Glomerular visceral epithelial cell (primary cell): ENCODE data around the gene PNPLA3.

ENCODE experiments used
- DNase-seq: peaks from one replicate; pipeline ENCODE4 v3.0.0-alpha.2; 2016; ENCODE audit errors: extremely low spot score

The PNPLA3 gene

DNA sequence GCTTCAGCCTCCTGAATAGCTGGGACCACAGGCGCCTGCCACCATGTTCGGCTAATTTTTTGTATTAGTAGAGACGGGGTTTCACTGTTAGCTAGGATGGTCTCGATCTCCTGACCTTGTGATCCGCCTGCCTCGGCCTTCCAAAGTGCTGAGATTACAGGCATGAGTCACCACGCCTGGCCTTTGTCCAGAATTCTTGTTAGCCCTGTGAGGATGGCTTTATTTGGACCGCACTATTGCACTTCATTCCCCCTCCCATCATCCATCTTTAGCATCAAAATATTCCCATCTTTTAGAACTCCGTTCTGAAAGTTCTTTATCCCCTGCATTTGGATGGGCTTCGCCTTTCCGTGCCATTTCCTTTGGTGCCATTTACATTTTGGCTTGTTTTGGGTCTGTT is 34.3 kb downstream of the PNPLA3 start:
- no peak for DNase-seq

DNA sequence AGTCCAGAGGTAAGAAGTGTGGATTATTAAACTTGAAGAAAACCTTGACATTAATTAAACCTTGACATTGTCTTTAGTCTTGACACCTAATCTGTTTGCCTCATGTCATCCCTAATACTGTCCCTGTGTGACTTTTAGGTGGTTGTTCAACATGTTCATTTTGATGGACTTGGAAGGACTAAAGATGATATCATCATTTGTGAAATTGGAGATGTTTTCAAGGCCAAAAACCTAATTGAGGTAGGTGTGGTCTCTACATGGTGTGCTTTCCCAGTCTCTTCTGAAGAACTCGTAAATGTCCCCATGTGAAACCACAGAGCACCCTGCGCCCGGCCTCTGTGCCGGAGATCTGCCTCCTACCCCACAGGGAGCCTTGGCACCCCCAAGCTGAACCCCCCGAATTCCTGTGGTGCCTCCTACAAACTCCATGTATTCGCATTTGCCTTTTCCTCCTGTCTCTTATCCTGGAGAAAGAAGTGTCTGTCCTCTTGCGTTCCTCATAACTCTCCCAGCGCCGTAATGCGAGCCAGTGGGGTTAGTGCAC is 40.8 kb downstream of the PNPLA3 start:
- DNase-seq: no peak

- no peak for DNase-seq
Measured at GRCh38 chr22:43967069-43967468, 43.5 kb downstream of the PNPLA3 start.

GRCh38 chr22:43968614-43969013 is 45.0 kb downstream of the PNPLA3 start:
- DNase-seq: no peak

DNA sequence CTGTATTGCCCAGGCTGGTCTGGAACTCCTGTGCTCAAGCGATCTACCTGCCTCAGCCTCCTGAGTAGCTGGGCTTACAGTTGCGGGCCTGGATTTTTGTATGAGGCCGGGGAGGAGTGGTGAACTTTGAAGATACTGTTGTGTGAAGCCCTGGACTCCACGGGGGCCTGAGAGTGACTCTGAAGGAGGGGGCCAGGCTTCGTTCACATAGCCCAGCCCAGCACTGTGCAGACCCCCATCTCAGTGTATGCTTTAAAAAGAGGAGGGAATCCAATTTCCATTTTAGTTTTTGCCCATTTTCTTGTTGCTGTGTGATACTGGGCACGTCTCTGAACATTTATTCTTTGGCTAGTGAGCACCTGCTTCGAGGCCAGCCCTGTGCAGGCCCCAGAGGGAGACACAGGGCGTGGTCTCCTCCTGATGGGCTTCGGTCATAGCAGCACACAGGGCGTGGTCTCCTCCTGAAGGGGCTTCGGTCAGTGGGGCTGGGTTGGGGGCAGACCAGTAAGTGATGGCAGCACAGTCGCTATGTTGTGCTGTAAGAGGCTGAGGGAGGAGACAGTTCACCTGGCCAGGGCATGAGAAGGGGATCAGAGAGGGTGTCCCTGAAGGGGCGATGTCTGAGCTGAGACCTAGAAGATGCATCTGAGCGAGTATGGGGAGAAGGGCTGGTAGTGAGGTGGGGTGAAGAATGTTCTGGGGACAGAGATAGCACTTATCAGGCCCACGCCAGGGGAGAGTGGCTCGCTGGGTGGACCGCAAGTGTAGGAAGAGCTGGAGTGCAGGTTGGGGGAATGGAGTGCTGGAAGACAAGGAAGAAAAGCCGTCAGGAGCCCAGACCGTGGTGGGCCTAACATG is 45.6 kb downstream of the PNPLA3 start:
- DNase-seq: no peak

GRCh38 chr22:43969989-43970755 is 46.6 kb downstream of the PNPLA3 start:
- no peak for DNase-seq

- DNase-seq: no peak
Measured at GRCh38 chr22:43971112-43971511, 47.5 kb downstream of the PNPLA3 start.

DNA sequence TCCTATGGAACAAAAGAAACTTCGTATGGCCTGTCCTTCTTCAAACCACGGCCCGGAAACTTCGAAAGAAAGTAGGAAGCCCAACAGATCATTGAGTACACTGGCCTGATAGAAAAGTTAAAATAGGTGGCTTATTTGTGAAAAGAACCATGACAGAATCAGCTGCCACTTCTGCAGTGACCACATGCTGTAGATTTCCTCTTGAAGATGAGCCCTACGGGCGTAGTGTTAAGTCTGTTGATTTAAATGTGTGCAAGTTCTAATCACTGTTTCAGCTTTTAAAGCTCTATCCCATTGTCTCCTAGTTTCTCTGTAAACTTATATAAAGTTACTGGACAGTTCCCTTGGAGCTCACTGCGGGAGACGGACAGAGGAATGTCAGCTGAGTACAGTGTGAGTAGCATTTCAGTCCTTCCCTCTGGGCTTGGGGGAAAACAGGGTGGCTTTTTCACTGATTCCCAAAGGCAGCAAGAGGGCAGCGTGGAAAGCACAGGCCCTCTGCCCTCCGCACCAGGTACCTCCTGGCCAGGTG is 49.4 kb downstream of the PNPLA3 start:
- DNase-seq: no peak

GRCh38 chr22:43974028-43974545 is 50.5 kb downstream of the PNPLA3 start:
- DNase-seq: no peak

DNA sequence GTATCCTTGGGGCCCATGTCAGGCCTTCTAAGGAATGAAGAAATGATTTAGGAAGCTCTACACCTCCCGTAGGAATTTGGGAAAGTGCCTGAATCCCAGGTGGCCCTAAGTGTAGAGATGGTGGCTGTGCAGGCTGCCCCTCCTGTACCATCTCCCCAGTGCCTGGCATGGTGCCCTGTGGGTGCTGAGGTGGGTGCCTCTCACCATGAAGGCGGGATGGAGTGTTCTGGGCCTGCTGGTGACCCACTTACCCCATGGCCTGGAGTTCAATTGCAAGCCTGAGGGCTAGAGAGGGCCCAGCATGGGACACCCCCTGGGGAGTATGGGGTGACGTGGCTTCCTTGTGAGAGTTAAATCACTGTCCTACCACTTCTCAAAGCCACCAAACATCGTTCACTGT is 51.4 kb downstream of the PNPLA3 start:
- DNase-seq: no peak

DNA sequence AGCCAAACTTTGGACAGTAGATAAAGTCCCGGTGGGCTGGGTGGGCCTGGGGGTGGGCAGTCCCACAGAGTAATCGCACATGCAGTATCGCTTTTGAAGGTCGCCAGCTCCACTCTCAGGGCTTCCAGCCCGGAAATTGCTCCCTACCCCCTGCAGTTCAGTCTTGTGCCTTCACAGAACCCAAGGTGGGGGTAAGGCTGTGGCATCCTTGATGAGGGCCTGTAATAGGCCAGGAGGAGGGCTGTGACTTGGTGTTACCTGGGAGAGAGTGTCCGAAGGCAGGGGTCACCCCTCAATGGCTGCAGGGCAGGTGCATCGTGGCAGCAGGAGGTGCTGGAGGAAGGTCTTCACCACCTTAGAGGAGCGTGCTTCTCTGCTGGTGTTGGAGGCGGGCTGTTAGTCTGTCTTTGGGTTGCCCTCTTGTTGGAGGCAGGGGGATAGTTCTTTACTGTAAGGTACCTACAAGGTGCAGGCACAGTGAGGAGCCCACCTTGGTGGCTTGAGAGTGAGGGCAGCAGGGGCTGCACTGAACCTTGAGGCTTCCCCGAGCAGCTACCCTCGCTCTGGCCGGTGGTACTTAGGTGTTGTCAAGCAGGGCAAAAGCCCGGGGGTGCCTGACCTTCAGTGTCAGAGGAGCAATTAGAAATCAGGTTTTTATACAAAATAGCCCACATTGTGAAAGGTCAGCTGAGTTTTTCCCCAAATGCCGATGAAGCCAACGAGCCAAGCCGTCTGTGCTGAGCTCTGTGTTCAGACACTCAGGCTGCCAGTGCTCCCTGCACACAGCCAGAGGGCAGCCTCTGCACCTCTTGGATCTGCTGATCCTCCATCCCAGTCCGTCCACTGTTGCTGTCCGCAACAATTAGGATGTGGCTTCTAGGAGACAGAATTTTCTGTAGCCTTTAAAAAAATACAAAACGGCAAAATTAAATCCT is 53.5 kb downstream of the PNPLA3 start:
- no peak for DNase-seq

- no peak for DNase-seq
Measured at GRCh38 chr22:43978558-43978957, 55.0 kb downstream of the PNPLA3 start.

DNA sequence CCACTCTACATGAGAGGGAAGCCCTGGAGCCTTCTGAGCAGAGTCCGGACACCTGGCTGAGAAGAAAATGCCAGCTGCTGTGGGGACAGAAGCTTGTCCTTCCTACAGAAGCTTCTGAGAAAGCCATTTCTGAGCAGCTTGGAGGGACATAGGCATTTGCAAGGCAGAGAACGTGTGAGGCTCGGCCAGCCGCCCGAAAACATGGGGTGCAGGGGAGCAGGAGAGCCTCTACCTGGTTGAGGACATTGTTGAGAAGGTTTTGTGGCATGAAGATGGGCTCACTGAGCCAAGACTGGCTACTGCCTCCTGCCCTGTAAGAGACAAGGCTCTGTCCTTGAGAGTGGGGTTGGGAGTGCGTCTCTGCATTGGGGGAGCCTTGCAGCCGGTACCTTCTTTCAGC is 57.0 kb downstream of the PNPLA3 start:
- DNase-seq: no peak

DNA sequence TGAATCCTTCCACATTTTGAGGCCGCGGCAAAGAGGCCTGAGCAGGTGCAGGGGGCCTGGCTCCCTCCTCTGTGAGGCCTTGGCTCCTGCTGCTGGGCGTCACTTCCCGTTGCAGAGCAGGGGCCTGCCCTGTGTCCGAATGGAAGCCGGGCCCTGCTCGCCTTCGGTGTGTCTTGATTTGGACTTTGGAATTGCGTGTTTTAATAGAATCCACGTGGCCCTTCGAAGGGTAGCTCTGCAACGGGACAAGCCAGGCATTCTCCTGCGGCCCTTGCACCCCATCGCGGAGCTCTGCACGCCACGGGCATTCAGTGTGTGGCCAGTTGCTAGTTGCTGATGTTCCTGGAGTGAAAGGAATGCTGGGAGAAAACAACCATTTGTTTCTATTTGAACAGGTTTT is 57.4 kb downstream of the PNPLA3 start:
- no peak for DNase-seq

DNA sequence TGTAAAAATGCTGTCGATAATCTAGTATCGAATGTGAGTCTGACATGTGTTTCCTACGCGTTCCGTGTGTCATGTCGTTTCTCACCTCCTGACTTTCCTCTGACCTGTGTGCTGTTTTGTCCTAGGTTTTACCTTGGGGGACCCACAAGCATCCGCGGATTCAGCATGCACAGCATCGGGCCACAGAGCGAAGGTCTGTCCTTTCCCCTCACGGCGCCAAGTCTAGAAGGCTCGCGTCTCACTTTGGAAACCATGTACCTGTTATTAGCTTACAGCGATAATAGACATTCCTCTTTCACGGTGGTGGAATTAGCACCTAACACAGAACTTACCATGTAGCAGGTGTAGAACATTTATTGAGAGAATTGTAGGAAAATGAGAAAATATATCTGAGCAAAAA is 60.2 kb downstream of the PNPLA3 start:
- DNase-seq: no peak

DNA sequence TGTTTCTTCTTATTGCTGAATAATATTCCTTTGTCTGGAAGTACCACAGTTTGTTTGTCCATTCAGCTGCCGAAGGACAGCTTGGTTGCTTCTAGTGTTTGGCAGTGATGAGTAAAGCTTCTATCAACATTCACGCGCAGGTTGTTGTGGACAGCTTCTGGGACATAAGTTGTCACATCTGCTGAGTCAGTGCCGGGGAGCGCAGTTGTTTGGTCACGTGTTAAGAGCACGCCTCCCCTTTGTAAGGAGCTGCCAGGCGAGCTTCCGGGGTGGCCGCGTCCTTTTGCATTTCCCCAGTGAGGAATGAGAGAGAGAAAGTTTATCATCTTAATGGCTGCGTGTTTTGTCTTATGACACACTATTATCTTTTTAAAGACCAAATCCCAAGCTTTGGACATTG is 61.9 kb downstream of the PNPLA3 start:
- DNase-seq: no peak

DNA sequence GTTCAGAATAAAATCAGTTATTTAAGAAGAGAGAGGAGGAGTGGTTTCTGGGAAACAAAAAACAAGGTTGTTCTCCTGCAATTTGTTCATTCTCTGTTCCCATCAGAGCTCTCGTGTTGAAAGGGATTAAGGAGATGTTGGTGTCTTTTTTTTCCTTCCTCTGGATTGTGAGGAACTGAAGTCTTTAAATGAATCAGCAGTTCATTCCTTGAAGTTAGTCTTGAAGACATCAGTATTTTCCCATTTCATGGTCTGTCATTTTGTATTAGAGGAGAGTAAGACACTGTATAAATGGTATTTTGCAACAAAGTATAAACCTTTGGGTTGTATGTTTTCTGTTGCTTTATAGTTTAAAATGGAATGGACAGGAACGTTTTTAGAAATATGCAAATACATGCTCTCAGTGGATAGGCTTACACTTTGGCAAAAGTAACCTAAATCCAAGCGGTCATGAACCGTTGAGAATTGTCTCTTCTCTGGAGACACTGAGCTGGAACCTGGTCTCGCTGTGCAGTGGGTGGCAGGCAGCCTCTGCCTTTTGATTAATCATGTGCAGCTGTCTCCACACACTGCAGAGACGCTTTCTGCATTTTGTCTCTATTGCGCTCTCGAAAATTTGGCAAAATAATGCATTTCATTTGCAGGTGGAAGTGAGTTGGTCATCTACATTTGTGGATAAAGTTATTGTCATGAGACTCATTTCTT is 64.7 kb downstream of the PNPLA3 start:
- no peak for DNase-seq

GRCh38 chr22:43988960-43989359 is 65.4 kb downstream of the PNPLA3 start:
- DNase-seq: no peak

GRCh38 chr22:43990044-43990443 is 66.4 kb downstream of the PNPLA3 start:
- no peak for DNase-seq

DNA sequence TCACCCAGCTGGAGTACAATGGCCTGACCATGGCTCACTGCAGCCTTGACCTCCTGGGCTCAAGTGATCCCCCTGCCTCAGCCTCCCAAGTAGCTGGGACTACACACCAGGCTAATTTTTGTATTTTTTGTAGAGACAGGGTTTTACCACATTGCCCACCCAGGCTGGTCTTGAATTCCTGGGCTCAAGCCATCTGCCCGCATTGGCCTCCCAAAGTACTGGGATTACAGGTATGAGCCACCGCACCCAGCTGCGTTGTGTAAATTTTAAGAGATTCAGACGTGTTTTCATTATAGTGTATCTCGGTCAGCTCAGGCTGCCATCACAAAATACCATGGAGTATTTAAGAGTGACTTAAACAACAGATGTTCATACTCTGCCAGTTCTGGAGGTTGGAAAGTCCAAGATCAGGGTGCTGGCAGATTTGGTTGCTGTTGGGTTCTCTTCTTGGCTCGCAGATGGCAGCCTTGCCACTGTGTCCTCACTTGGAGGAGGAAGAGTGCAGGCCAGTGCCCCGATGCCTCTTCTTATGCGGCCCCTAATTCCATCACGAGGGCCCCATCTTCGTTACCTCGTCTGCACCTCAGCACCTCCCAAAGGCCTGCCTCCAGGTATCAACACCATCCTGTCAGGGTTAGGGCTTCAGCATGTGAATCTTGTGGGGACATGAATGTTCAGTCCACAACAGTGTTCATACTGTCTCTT is 67.9 kb downstream of the PNPLA3 start:
- DNase-seq: no peak
